NOMO-1 (cell line): ENCODE results near the gene ZFYVE28.

ENCODE experiments used
- DNase-seq, 2 experiments: peaks; one replicate each; lab custom pipeline; 2025; ENCODE audit not compliant: unreplicated experiment in 2 of 2; lab: John Stamatoyannopoulos, UW

Gene ZFYVE28

GRCh38 chr4:2356123-2357069 is 62.0 kb downstream of the ZFYVE28 start:
- DNase-seq: no peak

- peak in 1 of 2 experiments; percentile 3 for DNase-seq
Measured at GRCh38 chr4:2354760-2355159, 63.7 kb downstream of the ZFYVE28 start.

GRCh38 chr4:2354118-2354517 is 64.3 kb downstream of the ZFYVE28 start:
- no peak for DNase-seq

DNA sequence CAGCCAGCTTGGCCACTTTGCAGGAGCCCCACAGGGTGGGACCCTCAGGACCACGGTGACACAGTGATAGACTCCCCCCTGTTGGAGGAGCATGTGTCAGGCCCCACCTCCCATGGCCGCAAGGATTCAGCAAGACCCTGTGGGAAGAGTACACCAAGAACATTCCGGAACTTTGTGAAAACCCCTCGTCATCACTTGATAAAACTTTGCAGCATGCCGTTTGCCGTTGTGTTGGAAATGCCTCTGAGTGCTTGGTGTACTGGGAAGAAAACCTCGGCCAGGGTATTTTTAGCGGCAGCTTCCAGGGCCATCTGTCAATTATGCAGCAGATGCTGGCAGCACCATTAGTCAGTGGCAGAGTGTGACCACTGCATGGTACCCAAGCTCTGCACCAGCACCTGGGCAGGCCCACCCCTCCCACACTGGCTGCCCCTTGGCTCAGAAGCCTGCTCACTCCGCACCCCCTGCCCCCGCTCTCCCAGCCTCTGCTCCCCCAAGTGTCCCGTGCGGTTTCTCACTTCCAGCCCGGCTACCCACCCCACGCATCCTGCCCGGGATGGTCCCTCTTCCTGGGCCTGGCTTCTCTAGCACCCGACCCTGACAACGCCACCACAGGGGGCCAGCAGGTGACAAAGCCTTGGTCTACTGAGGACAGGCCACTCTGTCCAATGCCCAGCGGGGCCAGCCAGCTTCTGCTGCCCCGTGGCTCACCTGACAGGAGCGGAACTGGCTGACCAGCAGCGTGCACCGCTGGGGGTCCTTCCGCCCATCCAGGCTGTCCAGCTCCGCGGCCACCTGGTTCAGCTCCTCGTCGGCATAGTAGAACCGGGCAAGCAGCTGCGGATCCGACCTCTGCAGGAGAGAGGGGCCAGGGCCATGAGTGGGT is 65.0 kb downstream of the ZFYVE28 start:
- no peak for DNase-seq

DNA sequence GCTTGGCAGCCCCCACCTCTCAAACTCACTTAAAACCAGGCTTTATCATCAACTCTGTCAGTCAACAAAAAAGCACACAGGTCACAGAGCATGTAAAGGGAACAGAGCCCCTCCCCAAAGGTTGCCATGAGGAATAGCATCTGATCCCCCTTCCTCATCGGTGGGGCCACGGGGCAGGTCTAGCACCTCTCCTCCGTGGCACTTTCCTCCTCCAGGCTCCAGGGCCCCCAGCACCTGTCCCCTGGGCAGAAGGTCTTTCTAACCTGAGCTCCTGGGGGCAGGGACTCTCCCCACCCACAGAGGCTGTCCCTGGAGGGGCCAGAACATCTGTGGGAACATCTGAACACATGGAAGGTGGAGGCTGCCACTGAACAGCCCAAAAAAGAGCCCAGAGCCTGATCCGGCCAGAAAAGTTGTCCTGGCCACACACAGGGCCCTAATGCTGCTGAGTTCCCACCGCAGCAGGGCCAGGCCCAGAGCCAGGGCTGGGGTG is 65.7 kb downstream of the ZFYVE28 start:
- DNase-seq: no peak

- no peak for DNase-seq
Measured at GRCh38 chr4:2352171-2352570, 66.3 kb downstream of the ZFYVE28 start.

DNA sequence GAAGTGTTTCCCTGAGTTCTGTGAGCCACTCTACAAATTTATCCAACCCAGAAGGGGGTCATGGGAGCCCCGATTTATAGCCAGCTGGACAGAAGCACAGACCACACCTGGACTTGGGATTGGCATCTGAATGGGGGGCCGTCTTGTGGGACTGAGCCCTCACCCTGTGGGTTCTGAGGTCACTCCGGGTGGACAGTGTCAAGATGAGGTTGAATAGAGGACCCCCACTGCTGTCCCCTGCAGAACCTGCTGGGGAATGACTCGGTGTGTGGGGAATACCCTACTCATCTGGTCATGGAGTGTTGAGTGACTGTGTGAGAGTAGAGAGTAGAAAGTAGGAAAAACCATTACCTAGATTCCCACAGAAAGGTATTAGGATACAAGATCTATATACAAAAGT is 67.5 kb downstream of the ZFYVE28 start:
- no peak for DNase-seq

DNA sequence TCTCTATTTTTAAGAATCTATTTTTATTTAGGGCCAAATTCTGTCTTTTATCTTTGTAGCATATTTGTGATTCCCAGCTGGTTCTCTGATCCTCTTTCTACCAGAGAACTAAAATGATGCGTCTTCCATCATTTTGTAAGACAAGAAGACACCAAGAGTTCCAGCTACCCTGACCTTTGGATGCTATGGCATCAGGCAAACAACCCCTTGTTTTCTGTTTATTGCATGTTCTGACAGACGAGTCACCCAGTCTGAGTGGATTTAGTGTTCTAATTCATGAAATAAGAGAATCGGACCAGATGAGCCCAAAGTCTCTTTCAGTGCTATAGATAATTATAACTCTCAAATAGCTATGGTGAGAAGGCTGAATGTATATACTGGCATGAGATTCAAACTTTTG is 69.7 kb downstream of the ZFYVE28 start:
- DNase-seq: no peak

GRCh38 chr4:2347190-2347589 is 71.3 kb downstream of the ZFYVE28 start:
- DNase-seq: no peak

DNA sequence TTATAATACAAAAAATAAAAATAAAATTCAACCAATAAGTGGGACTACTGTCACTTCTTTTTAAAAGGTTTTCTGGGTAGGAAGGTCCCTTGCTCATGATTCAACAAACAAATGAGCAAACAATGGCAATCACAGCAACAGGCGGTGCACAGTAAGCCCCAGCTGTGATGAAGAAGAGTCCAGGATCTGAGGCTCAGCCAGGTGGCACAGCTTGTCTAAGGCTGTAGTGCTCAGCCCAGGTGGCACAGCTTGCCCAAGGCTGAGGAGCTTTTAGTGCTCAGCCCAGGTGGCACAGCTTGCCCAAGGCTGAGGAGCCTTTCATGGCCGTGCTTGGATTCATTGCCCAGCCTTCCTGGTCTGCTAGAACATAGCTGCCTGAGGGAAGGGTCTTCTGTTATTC is 75.0 kb downstream of the ZFYVE28 start:
- no peak for DNase-seq

- DNase-seq: no peak
Measured at GRCh38 chr4:2341911-2342652, 76.4 kb downstream of the ZFYVE28 start.

GRCh38 chr4:2341261-2341841 is 77.1 kb downstream of the ZFYVE28 start:
- no peak for DNase-seq

GRCh38 chr4:2340272-2341061 is 78.0 kb downstream of the ZFYVE28 start:
- DNase-seq: no peak

DNA sequence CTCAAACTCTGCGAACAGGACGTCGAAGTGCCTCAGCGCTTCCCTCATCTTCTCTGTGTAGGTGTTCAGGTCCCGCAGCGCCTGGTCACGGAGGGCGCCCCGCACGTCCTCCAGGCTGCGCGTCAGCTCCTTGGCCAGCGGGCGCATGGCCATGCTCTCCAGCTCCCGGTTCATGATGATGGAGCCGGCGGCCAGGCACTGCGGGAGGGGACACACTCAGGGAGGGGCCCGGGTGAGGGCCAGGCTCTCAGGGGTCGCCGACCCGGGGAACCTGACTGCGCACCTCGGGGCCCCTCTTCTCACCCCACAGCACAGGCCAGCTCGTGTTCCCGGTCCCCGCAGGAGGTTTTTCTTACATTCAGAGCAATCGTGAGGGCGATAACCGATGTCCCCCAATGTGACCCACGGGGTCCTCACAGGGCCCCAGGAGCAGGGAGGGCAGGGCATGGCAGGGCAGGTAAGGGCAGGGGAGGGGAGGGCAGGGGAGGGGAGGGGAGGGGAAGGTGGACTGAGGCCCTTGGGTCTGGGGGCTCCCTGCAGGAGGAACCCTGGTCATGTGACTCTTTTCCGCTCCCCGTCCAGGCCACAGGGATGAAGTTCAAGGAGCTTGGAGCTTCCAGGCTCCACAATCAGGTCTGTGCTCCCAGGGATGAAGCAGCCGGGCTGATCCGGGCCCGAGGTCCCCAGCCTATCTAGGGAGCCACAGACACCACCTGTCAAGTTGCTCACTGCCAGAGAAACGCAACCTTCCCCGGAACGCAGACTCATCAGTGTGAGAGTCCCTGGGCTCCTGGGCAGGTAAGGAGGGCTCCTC is 78.8 kb downstream of the ZFYVE28 start:
- no peak for DNase-seq

DNA sequence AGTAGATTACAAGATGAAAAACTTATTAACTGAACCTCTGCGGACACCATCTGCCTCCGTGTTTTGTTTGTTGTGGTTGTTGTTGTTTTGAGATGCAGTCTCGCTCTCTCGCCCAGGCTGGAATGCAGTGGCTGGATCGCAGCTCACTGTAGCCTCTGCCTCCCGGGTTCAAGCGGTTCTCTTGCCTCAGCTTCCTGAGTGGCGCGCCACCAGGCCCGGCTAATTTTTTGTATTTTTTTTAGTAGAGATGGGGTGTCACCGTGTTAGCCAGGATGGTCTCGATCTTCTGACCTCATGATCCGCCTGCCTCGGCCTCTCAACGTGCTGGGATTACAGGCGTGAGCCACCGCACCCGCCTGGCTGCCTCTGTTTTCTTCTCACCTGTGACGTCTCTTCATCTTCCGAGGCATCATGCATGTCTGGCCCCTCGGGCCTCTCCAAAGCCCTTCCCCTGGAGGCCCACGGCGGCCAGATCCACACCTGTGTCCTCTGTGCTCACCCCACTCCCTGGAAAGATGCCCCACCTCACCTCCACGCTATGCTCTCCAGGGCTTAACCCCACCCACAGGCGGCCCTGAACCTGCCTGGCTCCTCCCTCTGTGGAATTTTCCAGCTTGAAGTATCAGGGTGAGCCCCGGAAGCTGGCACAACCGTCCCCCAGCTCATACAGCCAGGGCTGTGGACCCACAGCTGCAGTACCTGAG is 79.5 kb downstream of the ZFYVE28 start:
- no peak for DNase-seq

DNA sequence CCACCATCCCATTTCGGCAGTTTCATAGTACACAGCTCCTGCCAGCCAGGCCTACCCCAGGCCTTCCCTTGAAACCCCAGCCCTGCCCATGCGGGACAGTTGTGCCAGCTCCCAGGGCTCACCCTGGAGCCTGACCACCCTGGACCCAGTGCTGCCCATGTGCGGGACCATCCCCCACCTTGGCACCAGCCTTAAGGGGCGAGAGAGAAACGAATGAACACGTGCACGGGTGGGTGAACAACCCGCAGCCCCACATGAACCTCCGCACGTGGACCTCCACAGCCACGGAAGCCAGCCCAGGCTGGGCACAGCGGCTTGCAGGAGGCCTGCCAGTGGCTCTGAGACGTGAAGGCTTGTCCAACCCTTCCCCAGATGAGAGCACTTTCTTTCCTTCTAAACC is 80.5 kb downstream of the ZFYVE28 start:
- no peak for DNase-seq

- DNase-seq: no peak
Measured at GRCh38 chr4:2337131-2337723, 81.2 kb downstream of the ZFYVE28 start.

GRCh38 chr4:2336659-2337058 is 81.8 kb downstream of the ZFYVE28 start:
- DNase-seq: no peak
